Activated naive CD4-positive, alpha-beta T cell treated with anti-CD3 and anti-CD28 coated beads, Interleukin-2, amount 50 U/mL, for 24 hours (primary cell): ENCODE data around the gene BCL3.

Experiments
- H3K27ac Mint-ChIP-seq: one replicate; pipeline ENCODE4 v1.8.0; 2021; ENCODE audit warnings: mild to moderate bottlenecking, mixed read lengths
- H3K27me3 Mint-ChIP-seq: one replicate; pipeline ENCODE4 v1.8.0; 2021; ENCODE audit warnings: mixed read lengths
- H3K36me3 Mint-ChIP-seq: one replicate; pipeline ENCODE4 v1.8.0; 2021; ENCODE audit warnings: mixed read lengths
- H3K4me1 Mint-ChIP-seq: one replicate; pipeline ENCODE4 v1.8.0; 2021; ENCODE audit warnings: mixed read lengths
- H3K4me3 Mint-ChIP-seq: one replicate; pipeline ENCODE4 v1.8.0; 2021; ENCODE audit warnings: mild to moderate bottlenecking, mixed read lengths
- H3K9me3 Mint-ChIP-seq: one replicate; pipeline ENCODE4 v1.8.0; 2021; ENCODE audit warnings: mixed read lengths

BCL3 gene

DNA sequence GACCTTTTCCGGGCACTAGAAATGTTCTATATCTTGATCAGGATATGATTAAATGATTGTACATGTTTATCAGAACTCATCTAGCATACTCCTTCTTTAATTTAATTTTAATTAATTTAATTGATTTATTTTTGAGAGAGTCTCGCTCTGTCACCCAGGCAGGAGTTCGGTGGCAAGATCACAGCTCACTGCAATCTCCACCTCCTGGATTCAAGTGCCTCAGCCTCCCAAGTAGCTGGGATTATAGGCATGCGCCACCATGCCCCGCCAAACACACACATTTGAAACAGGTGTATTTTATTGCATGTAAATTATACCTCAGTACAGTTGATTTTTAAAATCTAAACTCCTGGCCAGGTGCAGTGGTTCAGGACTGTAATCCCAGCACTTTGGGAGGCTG is 17.4 kb upstream of the BCL3 start:
- H3K27me3 Mint-ChIP-seq, result no peaks in the 10 kb centered on the region
- no peaks in the 10 kb centered on the region for H3K9me3 Mint-ChIP-seq
- H3K4me3 Mint-ChIP-seq, result no peak overlapping the region
- no peak overlapping the region for H3K27ac Mint-ChIP-seq
- no peaks in the 10 kb centered on the region for H3K36me3 Mint-ChIP-seq
- peaks cover 9% of the 10 kb centered on the region for H3K4me1 Mint-ChIP-seq

GRCh38 chr19:44731622-44732021 is 16.9 kb upstream of the BCL3 start:
- Mint-ChIP-seq H3K27me3 (no peaks in the 10 kb centered on the region), H3K4me3 (no peak overlapping the region), H3K9me3 (no peaks in the 10 kb centered on the region), H3K36me3 (no peaks in the 10 kb centered on the region), H3K27ac (no peak overlapping the region), H3K4me1 (peaks cover 9% of the 10 kb centered on the region)

DNA sequence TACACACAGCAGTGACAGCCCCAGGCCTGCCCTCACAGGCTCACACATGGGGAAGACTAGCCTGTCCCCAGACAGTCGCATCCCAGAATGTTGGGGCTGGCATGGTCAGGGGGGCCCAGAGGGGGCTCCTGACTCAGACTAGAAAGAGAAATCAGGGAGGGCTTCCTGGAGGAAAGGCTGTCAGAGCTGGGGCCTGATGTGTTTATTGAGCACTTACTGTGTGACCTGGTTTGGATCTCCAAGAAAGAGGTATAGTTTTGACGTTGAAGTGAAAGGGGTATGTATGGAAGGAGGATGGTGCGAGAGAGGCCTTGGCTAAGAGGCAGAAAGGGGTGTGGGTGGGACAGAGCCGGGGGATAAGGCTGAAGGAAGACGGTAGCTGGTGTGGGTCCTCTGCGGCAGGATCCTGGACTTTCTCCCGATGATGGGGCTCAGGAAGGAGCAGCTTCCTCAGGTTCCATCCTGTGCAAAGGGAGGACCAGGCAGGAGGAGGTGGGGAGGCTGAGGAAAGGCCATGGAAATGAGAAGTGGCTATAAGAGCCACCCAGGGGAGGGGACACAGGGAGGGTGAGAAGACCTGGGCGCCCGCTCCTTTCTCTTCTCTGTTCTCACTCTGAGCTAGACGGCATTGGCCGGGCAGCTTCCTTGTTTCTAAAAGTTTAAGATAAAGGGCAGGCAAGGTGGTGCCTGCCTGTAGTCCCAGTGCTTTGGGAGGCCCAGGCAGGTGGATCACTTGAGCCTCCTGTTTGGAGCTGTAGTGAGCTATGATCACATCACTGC is 16.1 kb upstream of the BCL3 start:
- Mint-ChIP-seq H3K27me3 (no peaks in the 10 kb centered on the region), H3K27ac (peak overlapping the region; percentile 21), H3K36me3 (no peaks in the 10 kb centered on the region), H3K4me1 (peaks cover 9% of the 10 kb centered on the region), H3K4me3 (no peak overlapping the region), H3K9me3 (no peaks in the 10 kb centered on the region)

GRCh38 chr19:44734357-44734756 is 14.2 kb upstream of the BCL3 start:
- H3K27ac Mint-ChIP-seq, result no peak overlapping the region

GRCh38 chr19:44735011-44735410 is 13.5 kb upstream of the BCL3 start:
- no peaks in the 10 kb centered on the region for H3K36me3 Mint-ChIP-seq
- no peaks in the 10 kb centered on the region for H3K4me1 Mint-ChIP-seq
- peak overlapping the region; percentile 35 for H3K27ac Mint-ChIP-seq
- no peaks in the 10 kb centered on the region for H3K27me3 Mint-ChIP-seq
- H3K4me3 Mint-ChIP-seq, result no peak overlapping the region
- no peaks in the 10 kb centered on the region for H3K9me3 Mint-ChIP-seq

More at GRCh38 chr19:44734357-44734756, 14.2 kb upstream of the BCL3 start:
- H3K4me1 Mint-ChIP-seq, result no peaks in the 10 kb centered on the region
- H3K36me3 Mint-ChIP-seq, result no peaks in the 10 kb centered on the region
- no peaks in the 10 kb centered on the region for H3K9me3 Mint-ChIP-seq
- no peak overlapping the region for H3K4me3 Mint-ChIP-seq
- H3K27me3 Mint-ChIP-seq, result no peaks in the 10 kb centered on the region

DNA sequence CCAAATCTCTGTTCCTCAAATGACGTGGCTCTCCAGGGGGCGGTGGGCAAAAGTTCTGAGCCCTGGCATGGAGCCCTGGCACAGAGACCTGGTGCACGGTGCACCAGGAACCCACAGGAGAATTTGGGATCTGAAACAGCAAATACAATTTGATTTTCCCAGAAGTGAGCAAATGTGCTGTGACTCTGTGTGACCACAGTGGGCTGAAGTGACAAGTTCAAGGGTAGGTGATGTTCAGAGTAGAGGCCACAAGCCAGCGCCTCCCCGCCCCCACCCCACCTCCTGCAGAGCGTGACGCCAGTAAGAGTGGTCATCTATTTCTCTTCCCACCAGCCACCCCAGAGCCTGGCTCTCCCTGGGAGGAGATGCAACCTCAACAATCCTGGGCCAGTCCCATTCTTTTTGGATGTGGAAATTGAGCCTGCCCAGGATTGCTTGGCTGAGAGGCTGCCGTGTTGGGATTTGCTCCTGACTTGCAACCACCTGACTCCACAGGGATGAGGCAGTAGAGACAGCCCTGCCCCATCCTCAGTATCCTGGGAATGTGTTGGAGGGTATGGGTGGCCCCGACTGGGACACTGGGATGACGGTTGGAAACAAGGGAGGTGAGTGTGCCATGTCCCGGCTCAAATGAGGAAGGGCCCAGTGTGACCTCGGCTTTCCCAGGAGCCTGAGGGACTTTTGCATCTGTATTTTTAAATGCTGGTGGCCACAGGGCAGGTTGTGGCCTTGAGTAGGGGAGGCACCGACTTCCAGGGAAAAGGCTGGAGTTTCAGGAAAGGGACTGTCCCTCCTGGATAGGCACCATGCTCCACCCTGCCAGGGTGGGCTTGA is 11.1 kb upstream of the BCL3 start:
- H3K36me3 Mint-ChIP-seq, result no peaks in the 10 kb centered on the region
- no peaks in the 10 kb centered on the region for H3K9me3 Mint-ChIP-seq
- H3K4me1 Mint-ChIP-seq, result peaks cover 4% of the 10 kb centered on the region
- no peak overlapping the region for H3K27ac Mint-ChIP-seq
- H3K27me3 Mint-ChIP-seq, result no peaks in the 10 kb centered on the region
- no peak overlapping the region for H3K4me3 Mint-ChIP-seq

GRCh38 chr19:44738136-44738535 is 10.4 kb upstream of the BCL3 start:
- no peaks in the 10 kb centered on the region for H3K9me3 Mint-ChIP-seq
- no peaks in the 10 kb centered on the region for H3K36me3 Mint-ChIP-seq
- H3K4me3 Mint-ChIP-seq, result no peak overlapping the region
- H3K27me3 Mint-ChIP-seq, result no peaks in the 10 kb centered on the region
- peaks cover 7% of the 10 kb centered on the region for H3K4me1 Mint-ChIP-seq
- peak overlapping the region; percentile 10 for H3K27ac Mint-ChIP-seq

DNA sequence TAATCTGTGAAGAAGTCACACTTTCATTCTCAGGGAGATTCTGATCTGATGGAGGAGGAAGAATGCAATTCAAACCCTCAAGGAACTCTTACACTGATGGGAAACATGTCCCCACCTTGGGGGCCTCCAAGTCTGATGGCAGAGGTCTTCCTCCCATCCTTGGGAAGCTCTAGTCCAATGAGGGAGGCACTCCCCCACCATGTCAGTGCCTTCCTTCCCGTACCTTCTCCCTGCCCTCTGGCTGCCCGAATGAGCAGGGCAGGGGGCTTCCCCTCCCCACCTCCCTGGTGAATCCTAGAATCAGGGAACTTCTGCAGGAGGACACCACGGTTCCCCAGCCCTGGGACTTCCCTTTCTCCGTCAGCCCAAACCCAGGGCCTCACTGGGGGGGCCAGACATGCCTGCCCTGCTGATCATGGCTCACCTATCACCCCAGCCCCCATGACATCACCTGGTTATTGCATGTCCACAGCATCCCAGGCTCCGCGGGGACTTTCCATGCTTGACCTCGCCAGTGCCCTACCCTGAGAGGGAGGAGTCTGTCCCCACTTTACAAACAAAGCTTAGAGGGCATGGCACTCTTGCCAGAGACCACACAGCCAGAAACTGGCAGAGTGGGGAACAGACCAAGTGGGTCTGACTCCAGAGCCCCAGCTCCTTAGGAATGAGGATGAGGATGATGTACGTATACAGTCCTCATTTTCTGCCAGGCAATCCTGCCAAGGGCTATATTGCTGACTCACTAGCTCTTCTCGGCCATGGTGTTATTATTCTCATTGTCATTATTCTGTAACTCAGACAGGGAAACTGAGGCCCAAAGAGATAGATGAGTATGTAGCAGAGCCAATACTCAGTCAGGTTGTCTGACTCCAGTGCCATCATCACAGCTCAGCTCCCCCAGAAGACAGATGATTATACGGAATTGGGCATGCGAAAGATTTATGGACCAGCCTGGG is 9.6 kb upstream of the BCL3 start:
- no peaks in the 10 kb centered on the region for H3K27me3 Mint-ChIP-seq
- peak overlapping the region; percentile 10 for H3K27ac Mint-ChIP-seq

DNA sequence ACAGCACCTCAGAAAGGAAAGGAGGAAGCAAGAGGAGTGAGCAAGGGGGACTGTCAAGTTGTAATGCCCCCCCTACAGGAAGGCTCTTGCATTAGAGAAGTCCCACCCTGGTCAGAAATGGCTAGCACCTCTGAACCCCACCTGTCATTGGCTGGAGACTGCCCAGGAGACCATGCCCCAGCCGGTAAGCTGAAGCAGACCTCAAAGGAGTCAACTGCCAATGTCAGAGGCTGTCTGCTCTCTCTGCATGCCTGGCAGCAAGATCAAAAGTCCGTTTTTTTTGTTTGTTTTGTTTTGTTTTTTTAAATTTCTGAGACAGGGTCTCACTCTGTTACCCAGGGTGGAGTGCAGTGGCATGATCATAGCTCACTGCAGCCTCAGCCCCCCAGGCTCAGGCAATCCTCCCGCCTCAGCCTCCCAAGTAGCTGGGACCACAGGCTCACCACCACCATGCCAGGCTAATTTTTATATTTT is 8.1 kb upstream of the BCL3 start:
- H3K27ac Mint-ChIP-seq, result peak overlapping the region; percentile 8
- no peaks in the 10 kb centered on the region for H3K9me3 Mint-ChIP-seq

More for the DNA sequence above, 9.6 kb upstream of the BCL3 start:
- H3K9me3 Mint-ChIP-seq, result no peaks in the 10 kb centered on the region
- no peaks in the 10 kb centered on the region for H3K36me3 Mint-ChIP-seq
- no peak overlapping the region for H3K4me3 Mint-ChIP-seq
- peaks cover 7% of the 10 kb centered on the region for H3K4me1 Mint-ChIP-seq

GRCh38 chr19:44741258-44741731 is 7.2 kb upstream of the BCL3 start:
- no peaks in the 10 kb centered on the region for H3K27me3 Mint-ChIP-seq
- no peaks in the 10 kb centered on the region for H3K9me3 Mint-ChIP-seq
- no peak overlapping the region for H3K4me3 Mint-ChIP-seq
- H3K36me3 Mint-ChIP-seq, result no peaks in the 10 kb centered on the region
- no peak overlapping the region for H3K27ac Mint-ChIP-seq
- H3K4me1 Mint-ChIP-seq, result peaks cover 13% of the 10 kb centered on the region

More for the DNA sequence above, 8.1 kb upstream of the BCL3 start:
- H3K4me1 Mint-ChIP-seq, result peaks cover 7% of the 10 kb centered on the region
- no peaks in the 10 kb centered on the region for H3K36me3 Mint-ChIP-seq
- no peaks in the 10 kb centered on the region for H3K27me3 Mint-ChIP-seq
- H3K4me3 Mint-ChIP-seq, result no peak overlapping the region

GRCh38 chr19:44741841-44742329 is 6.6 kb upstream of the BCL3 start:
- Mint-ChIP-seq H3K9me3 (no peaks in the 10 kb centered on the region), H3K4me1 (peaks cover 19% of the 10 kb centered on the region), H3K4me3 (no peak overlapping the region), H3K36me3 (no peaks in the 10 kb centered on the region), H3K27ac (no peak overlapping the region), H3K27me3 (no peaks in the 10 kb centered on the region)

- Mint-ChIP-seq H3K36me3 (no peaks in the 10 kb centered on the region), H3K9me3 (no peaks in the 10 kb centered on the region), H3K4me1 (peaks cover 23% of the 10 kb centered on the region), H3K27ac (no peak overlapping the region), H3K4me3 (no peak overlapping the region), H3K27me3 (no peaks in the 10 kb centered on the region)
These were observed 6.0 kb upstream of the BCL3 start for GRCh38 chr19:44742330-44743061.

- Mint-ChIP-seq H3K36me3 (no peaks in the 10 kb centered on the region), H3K27ac (no peak overlapping the region), H3K4me3 (no peak overlapping the region), H3K27me3 (no peaks in the 10 kb centered on the region), H3K4me1 (peaks cover 41% of the 10 kb centered on the region), H3K9me3 (no peaks in the 10 kb centered on the region)
These were observed 3.6 kb upstream of the BCL3 start for GRCh38 chr19:44744871-44745332.

GRCh38 chr19:44745341-44745831 is 3.1 kb upstream of the BCL3 start:
- Mint-ChIP-seq H3K27ac (peak overlapping the region; percentile 23), H3K9me3 (no peaks in the 10 kb centered on the region), H3K27me3 (no peaks in the 10 kb centered on the region), H3K4me3 (peak overlapping the region; percentile 4), H3K4me1 (peaks cover 43% of the 10 kb centered on the region), H3K36me3 (no peaks in the 10 kb centered on the region)
